ENCODE measurements around the gene TMEM87B. TPM values are rescaled to one million over a fixed set of nuclear protein-coding genes. Genes with fewer than 3 reads are reported as not detected.

Gene TMEM87B
- polyA plus RNA-seq, 4 donors = 16.7 to 25.5 (median 21.1) TPM

DNA sequence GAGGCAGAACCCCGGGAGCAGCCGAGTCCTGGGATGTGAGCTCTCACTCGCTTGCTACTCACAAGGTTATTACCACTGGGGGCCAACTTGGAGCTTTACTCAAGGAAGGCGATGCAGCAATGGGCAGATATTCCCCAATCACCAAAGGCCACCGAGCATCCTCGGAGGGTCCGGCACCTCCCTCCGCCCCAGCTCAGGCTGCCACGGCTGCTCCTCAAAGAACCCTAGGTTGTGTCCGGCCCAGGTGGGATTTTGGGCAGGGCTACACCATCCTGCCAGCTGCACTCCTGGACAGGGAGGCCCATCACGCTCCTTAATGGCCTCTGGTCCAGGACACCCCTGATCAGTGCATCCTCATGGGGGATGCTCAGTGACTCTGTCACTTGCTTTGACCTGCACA, 107.9 kb downstream of the TMEM87B start:
- DNase-seq (ENCODE audit: low read depth in 4 of 4, low spot score in 2 of 4) = no peak

DNA sequence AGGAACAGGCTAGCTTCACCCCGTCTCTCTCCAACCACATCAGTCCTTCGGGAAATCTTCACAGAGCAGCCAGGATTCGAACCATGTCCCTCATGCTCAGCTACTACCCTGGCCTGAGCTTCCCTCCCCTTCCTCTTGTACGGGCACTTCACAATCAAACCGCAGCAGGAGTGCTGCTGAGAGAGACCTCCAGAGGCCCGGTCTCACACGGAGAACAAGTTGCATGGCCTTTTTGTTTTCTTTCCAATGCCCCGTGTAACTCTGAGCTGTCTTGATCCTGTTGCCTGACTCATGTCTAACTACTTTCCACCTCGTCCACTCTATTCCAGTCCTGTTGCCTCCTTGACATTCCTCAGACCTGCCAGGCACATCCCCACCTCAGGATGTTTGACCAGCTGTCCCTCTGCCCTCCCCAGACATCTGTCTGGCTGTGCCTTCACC, 108.5 kb downstream of the TMEM87B start:
- no peak for DNase-seq (ENCODE audit: low read depth in 4 of 4, low spot score in 2 of 4)

DNA sequence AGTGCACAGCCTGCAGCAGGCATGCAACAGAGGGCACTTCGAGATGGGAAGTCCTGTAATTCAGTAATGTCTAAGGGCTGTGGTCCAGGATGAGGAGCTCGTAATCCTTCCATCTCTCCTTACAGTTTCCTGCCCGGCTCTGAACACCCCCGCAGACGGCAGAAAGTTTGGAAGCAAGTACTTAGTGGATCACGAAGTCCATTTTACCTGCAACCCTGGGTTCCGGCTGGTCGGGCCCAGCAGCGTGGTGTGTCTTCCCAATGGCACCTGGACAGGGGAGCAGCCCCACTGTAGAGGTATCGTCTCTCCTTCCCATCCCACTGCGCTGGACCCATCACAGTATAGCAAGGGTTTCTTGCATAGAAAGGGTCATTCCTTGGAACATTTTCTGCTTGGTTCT, 109.8 kb downstream of the TMEM87B start:
- DNase-seq (ENCODE audit: low read depth in 4 of 4, low spot score in 2 of 4) = no peak

DNA sequence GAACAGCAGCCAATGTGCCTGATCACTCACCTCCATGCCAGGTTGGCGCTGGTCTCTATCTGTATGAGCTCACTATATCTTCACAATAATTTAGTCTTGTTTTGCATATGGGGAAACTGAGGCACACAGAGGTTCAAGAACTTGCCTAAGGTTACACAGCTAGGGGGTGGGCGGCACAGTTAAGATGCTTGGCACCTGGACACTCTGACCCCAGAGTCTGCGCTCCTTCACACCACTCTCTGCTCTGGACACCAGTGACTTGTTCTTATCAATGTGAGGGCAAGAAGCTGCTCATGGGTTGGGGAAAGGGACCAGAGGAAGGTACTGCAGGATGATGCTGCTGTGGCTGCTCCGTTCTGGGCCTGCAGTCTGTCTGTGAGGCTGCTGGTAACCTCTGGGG, 110.2 kb downstream of the TMEM87B start:
- DNase-seq (ENCODE audit: low read depth in 4 of 4, low spot score in 2 of 4) = no peak

DNA sequence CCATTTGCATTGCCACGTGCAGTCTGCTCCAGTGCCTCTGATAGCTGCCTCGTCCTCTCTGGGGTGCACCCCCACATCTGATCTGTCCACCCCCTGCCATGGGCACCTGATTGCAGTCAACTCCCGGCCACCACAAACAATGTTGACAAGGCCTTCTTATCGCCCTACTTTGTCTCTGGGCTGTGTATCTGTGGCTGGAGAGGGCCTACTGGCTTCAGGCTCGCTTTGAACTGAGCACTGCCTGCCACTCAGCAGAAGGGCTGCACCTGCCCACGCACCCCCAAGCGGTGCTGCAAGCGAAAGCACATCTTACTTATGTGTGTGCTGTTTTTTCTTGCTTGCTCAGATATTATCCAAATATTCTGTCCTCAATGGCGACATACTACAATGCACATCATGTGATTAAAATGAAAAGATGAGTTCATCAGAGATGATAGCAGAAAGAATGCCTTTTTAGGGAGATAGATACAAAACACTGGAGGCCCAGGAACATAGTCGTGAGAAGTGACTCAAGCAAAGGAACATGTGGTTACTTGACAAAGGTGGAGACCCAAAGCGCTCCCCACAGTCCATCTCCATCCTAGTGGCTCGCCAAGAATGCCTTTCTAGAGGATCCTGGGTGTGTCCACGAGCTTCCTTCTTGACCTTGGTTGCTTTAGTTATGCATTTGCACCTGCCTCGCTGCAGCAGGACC, 111.9 kb downstream of the TMEM87B start:
- no peak for DNase-seq (ENCODE audit: low read depth in 4 of 4, low spot score in 2 of 4)

DNA sequence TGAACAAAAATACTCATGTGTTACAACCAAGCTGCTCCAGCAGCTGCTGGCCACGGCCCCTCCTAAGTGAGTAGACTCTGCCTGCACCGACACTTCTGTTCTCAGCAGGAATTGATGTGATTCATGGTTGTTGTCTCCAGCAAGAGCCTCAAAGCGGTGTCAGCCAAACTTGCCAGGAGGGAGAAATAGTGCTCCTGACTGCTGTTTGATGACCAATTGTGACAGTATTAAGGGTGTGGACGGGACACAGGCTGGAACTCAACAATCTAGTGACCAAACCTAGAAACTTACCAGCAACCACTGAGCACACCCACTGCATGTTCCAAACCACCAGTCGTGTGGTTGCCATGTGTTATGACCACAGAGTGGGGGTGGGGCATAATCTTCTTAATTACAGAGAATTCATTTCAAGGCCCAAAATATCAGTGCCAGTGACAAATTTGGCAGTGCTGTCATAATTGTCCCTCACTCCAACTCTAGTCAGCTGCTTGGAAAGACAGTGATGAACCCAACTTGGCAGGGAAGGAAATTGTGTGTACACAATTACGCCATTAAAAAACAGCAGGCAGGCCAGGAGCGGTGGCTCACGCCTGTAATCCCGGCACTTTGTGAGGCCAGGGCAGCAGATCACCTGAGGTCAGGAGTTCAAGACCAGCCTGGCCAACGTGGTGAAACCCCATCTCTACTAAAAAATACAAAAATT, 113.5 kb downstream of the TMEM87B start:
- no peak for DNase-seq (ENCODE audit: low read depth in 4 of 4, low spot score in 2 of 4)

Other genes with a start within 250 kb of the TMEM87B start
- 10 to 100 TPM; 29.3 to 42.5 (median 31.9) TPM for gene ANAPC1, start 171.1 kb upstream of the TMEM87B start, polyA plus RNA-seq (ENCODE audit: insufficient read length in 4 of 4)
- gene MERTK, start 156.7 kb upstream of the TMEM87B start, polyA plus RNA-seq (ENCODE audit: insufficient read length in 4 of 4) = 10 to 100 TPM; 19.7 to 23.5 (median 20.6) TPM
- gene FBLN7, start 83.1 kb downstream of the TMEM87B start, polyA plus RNA-seq (ENCODE audit: insufficient read length in 4 of 4) = 10 to 100 TPM; 12.3 to 15.6 (median 14.1) TPM
- gene ZC3H8, start 199.8 kb downstream of the TMEM87B start, polyA plus RNA-seq (ENCODE audit: insufficient read length in 4 of 4) = 10 to 100 TPM; 14.3 to 28.4 (median 20.2) TPM
- gene ZC3H6, start 220.3 kb downstream of the TMEM87B start, polyA plus RNA-seq (ENCODE audit: insufficient read length in 4 of 4) = 10 to 100 TPM in 2 of 4 donors, 1 to 10 TPM in 2; 6.4 to 11.2 (median 9.4) TPM